SK-N-MC (cell line): ENCODE measurements around the gene FAAP20.

Experiments used
- EZH2 ChIP-seq: fragments of 200-600 bp; sonication (generic); IDR thresholded peaks from one replicate; pipeline ENCODE4 v1.6.1; 2017; ENCODE audit warnings: antibody characterized with exemption
- FOXP2 ChIP-seq: optimal IDR thresholded peaks from 2 replicates; pipeline ENCODE3; 2011; ENCODE audit warnings: mild to moderate bottlenecking, moderate library complexity; ENCODE audit not compliant: insufficient read depth; ENCODE audit errors: extremely low read length, control extremely low read depth

DNA sequence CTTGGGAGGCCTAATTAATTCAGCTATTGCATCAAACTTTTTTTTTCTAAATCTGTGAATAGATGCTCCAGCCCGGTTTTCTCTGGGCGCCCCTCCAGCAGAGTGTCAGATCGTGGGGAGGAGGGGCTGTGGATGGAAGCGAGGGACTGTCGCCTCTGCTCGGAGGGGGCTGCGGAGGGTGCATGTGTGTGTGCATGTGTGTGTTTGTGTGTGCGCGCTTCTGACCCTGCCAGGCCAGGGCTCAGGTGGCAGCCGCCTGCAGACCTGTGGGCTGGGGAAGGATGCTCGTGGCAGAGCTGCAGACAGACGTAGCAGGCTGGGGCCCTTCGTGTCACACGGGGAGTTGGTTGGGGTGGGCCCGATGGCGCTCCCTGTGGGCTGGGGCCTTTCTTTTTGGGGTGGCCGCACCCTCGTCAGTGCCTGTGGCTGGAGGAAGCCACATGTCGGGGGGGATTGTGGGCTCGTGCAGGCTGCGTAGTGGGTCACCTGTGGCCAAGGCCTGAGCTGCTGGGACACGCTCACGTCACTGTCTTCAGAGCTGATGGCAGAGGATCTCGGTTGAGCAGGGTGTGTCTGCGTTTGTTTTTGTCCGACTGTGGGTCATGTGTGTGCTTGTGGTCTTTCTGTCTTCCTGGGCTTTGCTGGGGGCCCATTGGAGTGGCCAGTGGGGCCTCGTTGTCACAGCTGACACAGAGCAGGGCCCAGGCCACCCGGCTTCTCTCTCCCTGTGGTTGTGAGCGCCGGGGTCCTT lies 36.4 kb upstream of the FAAP20 start:
- TF ChIP-seq FOXP2 (no peak), EZH2 (no peak)
